Stimulated activated naive CD8-positive, alpha-beta T cell treated with anti-CD3 and anti-CD28 coated beads, Interleukin-15, Interleukin-2, amounts not matched to agents 100 U/mL and 50 U/mL, for 24 hours (primary cell): ENCODE measurements around the gene RGS13.

Experiments used
- ATAC-seq: fragments of 150-1000 bp; cut with Tn5 transposase; one replicate; pipeline ENCODE4 v1.10.0; 2021
- DNase-seq: peaks from one replicate; pipeline ENCODE4 v3.0.0; 2021

The RGS13 gene

GRCh38 chr1:192635939-192636338, at the start of gene RGS13:
TSS of gene RGS13 (plus strand) at chr1:192636147. CDS start at chr1:192644335, 8,188 bp downstream.
- DNase-seq (no peak), ATAC-seq (no peak)

GRCh38 chr1:192587386-192588266, 48.3 kb upstream of the RGS13 start:
- peak; percentile 49 for ATAC-seq

GRCh38 chr1:192588546-192588945, 47.4 kb upstream of the RGS13 start:
- ATAC-seq (no peak), DNase-seq (no peak)

More at GRCh38 chr1:192587386-192588266, 48.3 kb upstream of the RGS13 start:
- DNase-seq = no peak

GRCh38 chr1:192589813-192590212, 46.1 kb upstream of the RGS13 start:
- DNase-seq (no peak), ATAC-seq (no peak)

GRCh38 chr1:192592517-192592916, 43.4 kb upstream of the RGS13 start:
- ATAC-seq (no peak), DNase-seq (no peak)

GRCh38 chr1:192592981-192593708, 42.8 kb upstream of the RGS13 start:
- DNase-seq (no peak), ATAC-seq (no peak)

- DNase-seq (no peak), ATAC-seq (no peak)
Measured at GRCh38 chr1:192595299-192595698, 40.6 kb upstream of the RGS13 start.

GRCh38 chr1:192598589-192598988, 37.4 kb upstream of the RGS13 start:
- DNase-seq (no peak), ATAC-seq (no peak)

GRCh38 chr1:192600275-192600674, 35.7 kb upstream of the RGS13 start:
- ATAC-seq (peak; percentile 8), DNase-seq (no peak)

GRCh38 chr1:192601143-192601542, 34.8 kb upstream of the RGS13 start:
- DNase-seq (no peak), ATAC-seq (peak; percentile 77)

GRCh38 chr1:192601567-192601966, 34.4 kb upstream of the RGS13 start:
- ATAC-seq (peak; percentile 61), DNase-seq (no peak)

GRCh38 chr1:192602757-192603156, 33.2 kb upstream of the RGS13 start:
- no peak for DNase-seq
- no peak for ATAC-seq

GRCh38 chr1:192603218-192603787, 32.6 kb upstream of the RGS13 start:
- DNase-seq (no peak), ATAC-seq (no peak)

- DNase-seq = no peak
Measured at GRCh38 chr1:192604979-192605620, 30.8 kb upstream of the RGS13 start.

GRCh38 chr1:192608671-192609070, 27.3 kb upstream of the RGS13 start:
- DNase-seq (no peak), ATAC-seq (no peak)

More at GRCh38 chr1:192604979-192605620, 30.8 kb upstream of the RGS13 start:
- ATAC-seq = no peak

- ATAC-seq = peak; percentile 92
- peak; percentile 55 for DNase-seq
Measured at GRCh38 chr1:192609110-192610079, 26.6 kb upstream of the RGS13 start.

- no peak for ATAC-seq
Measured at GRCh38 chr1:192610112-192610889, 25.6 kb upstream of the RGS13 start.

GRCh38 chr1:192615055-192615454, 20.9 kb upstream of the RGS13 start:
- DNase-seq (no peak), ATAC-seq (no peak)

More at GRCh38 chr1:192610112-192610889, 25.6 kb upstream of the RGS13 start:
- DNase-seq = no peak

GRCh38 chr1:192620071-192620635, 15.8 kb upstream of the RGS13 start:
- ATAC-seq (no peak), DNase-seq (no peak)
